ENCODE data around the gene GPR156. TPM values are rescaled to one million over a fixed set of nuclear protein-coding genes. Genes with fewer than 3 reads are reported as not detected.
A peak's percentile ranks its signal among the peaks of the same experiment; 100 is the strongest.
"Not testable (repeated sequence)": the region's sequence is repeated elsewhere in the genome, so short reads cannot be mapped to it uniquely, and the experiment has no call there.

GPR156 gene
- polyA plus RNA-seq, 4 donors: 0.13 to 0.24 TPM; not detected in 2

GRCh38 chr3:120160050-120160449 lies 125.0 kb downstream of the GPR156 start:
- 15 to 45% (median 30%) methylated on average over 1 of the region's 1 CpG for WGBS, 3 donors
- H3K9me3 ChIP-seq (ENCODE audit: control insufficient read depth in 2 of 2, insufficient read depth in 1 of 2, low read depth in 1 of 2, low read length in 1 of 2): peaks cover 0 to 6% of the 10 kb centered on the region in 2 donors
- peak overlapping the region in 1 of 3 donors; percentile 42 for H3K27ac ChIP-seq (ENCODE audit: low read depth in 1 of 3, low read length in 2 of 3)
- no peak overlapping the region for H3K4me3 ChIP-seq (ENCODE audit: low read depth in 1 of 3, low read length in 3 of 3)
- no peaks in the 10 kb centered on the region for H3K27me3 ChIP-seq (ENCODE audit: control insufficient read depth in 3 of 3, insufficient read depth in 3 of 3, low read length in 3 of 3)
- H3K4me1 ChIP-seq (ENCODE audit: control insufficient read depth in 3 of 3, insufficient read depth in 2 of 3, low read depth in 1 of 3, low read length in 2 of 3): peaks cover 0 to 26% (median 2%) of the 10 kb centered on the region in 3 donors
- H3K36me3 ChIP-seq (ENCODE audit: control insufficient read depth in 3 of 3, insufficient read depth in 2 of 3, low read depth in 1 of 3, low read length in 3 of 3): no peaks in the 10 kb centered on the region
- no peak for FAIRE-seq
- peak in 1 of 2 donors; percentile 77 for DNase-seq

- DNase-seq (no peak), FAIRE-seq (no peak)
- Histone ChIP-seq H3K9me3 (ENCODE audit: control insufficient read depth in 2 of 2, insufficient read depth in 1 of 2, low read depth in 1 of 2, low read length in 1 of 2) (peaks cover 2 to 19% of the 10 kb centered on the region in 2 donors), H3K4me1 (ENCODE audit: control insufficient read depth in 3 of 3, insufficient read depth in 2 of 3, low read depth in 1 of 3, low read length in 2 of 3) (peaks cover 0 to 15% (median 2%) of the 10 kb centered on the region in 3 donors), H3K4me3 (ENCODE audit: low read depth in 1 of 3, low read length in 3 of 3) (no peak overlapping the region), H3K36me3 (ENCODE audit: control insufficient read depth in 3 of 3, insufficient read depth in 2 of 3, low read depth in 1 of 3, low read length in 3 of 3) (no peaks in the 10 kb centered on the region), H3K27me3 (ENCODE audit: control insufficient read depth in 3 of 3, insufficient read depth in 3 of 3, low read length in 3 of 3) (no peaks in the 10 kb centered on the region), H3K27ac (ENCODE audit: low read depth in 1 of 3, low read length in 2 of 3) (no peak overlapping the region)
- 95 to 98% (median 96%) methylated on average over 5 of the region's 5 CpGs for WGBS, 3 donors
Measured at GRCh38 chr3:120157681-120158080, 127.3 kb downstream of the GPR156 start.

- FAIRE-seq: no peak
- Histone ChIP-seq H3K27me3 (ENCODE audit: control insufficient read depth in 3 of 3, insufficient read depth in 3 of 3, low read length in 3 of 3) (no peaks in the 10 kb centered on the region), H3K9me3 (ENCODE audit: control insufficient read depth in 2 of 2, insufficient read depth in 1 of 2, low read depth in 1 of 2, low read length in 1 of 2) (peaks cover 2 to 19% of the 10 kb centered on the region in 2 donors), H3K36me3 (ENCODE audit: control insufficient read depth in 3 of 3, insufficient read depth in 2 of 3, low read depth in 1 of 3, low read length in 3 of 3) (no peaks in the 10 kb centered on the region), H3K4me1 (ENCODE audit: control insufficient read depth in 3 of 3, insufficient read depth in 2 of 3, low read depth in 1 of 3, low read length in 2 of 3) (peaks cover 0 to 11% (median 2%) of the 10 kb centered on the region in 3 donors), H3K27ac (ENCODE audit: low read depth in 1 of 3, low read length in 2 of 3) (no peak overlapping the region), H3K4me3 (ENCODE audit: low read depth in 1 of 3, low read length in 3 of 3) (no peak overlapping the region)
- no peak for DNase-seq
- 54 to 69% (median 66%) methylated on average over 3 of the region's 3 CpGs for WGBS, 3 donors
Measured at GRCh38 chr3:120157113-120157512, 127.9 kb downstream of the GPR156 start.

GRCh38 chr3:120156699-120157098 lies 128.3 kb downstream of the GPR156 start:
- Histone ChIP-seq H3K27me3 (ENCODE audit: control insufficient read depth in 3 of 3, insufficient read depth in 3 of 3, low read length in 3 of 3) (no peaks in the 10 kb centered on the region), H3K27ac (ENCODE audit: low read depth in 1 of 3, low read length in 2 of 3) (no peak overlapping the region), H3K36me3 (ENCODE audit: control insufficient read depth in 3 of 3, insufficient read depth in 2 of 3, low read depth in 1 of 3, low read length in 3 of 3) (no peaks in the 10 kb centered on the region), H3K9me3 (ENCODE audit: control insufficient read depth in 2 of 2, insufficient read depth in 1 of 2, low read depth in 1 of 2, low read length in 1 of 2) (peaks cover 2 to 19% of the 10 kb centered on the region in 2 donors), H3K4me3 (ENCODE audit: low read depth in 1 of 3, low read length in 3 of 3) (no peak overlapping the region), H3K4me1 (ENCODE audit: control insufficient read depth in 3 of 3, insufficient read depth in 2 of 3, low read depth in 1 of 3, low read length in 2 of 3) (peaks cover 0 to 13% (median 2%) of the 10 kb centered on the region in 3 donors)
- FAIRE-seq (no peak), DNase-seq (no peak)

GRCh38 chr3:120155694-120156093 lies 129.3 kb downstream of the GPR156 start:
- not testable (repeated sequence) for H3K27ac ChIP-seq (ENCODE audit: low read depth in 1 of 3, low read length in 2 of 3); DNase-seq; H3K27me3 ChIP-seq (ENCODE audit: control insufficient read depth in 3 of 3, insufficient read depth in 3 of 3, low read length in 3 of 3); FAIRE-seq; H3K36me3 ChIP-seq (ENCODE audit: control insufficient read depth in 3 of 3, insufficient read depth in 2 of 3, low read depth in 1 of 3, low read length in 3 of 3); H3K4me3 ChIP-seq (ENCODE audit: low read depth in 1 of 3, low read length in 3 of 3)
- peaks cover 0 to 17% (median 0%) of the 10 kb centered on the region in 3 donors for H3K4me1 ChIP-seq (ENCODE audit: control insufficient read depth in 3 of 3, insufficient read depth in 2 of 3, low read depth in 1 of 3, low read length in 2 of 3)
- H3K9me3 ChIP-seq (ENCODE audit: control insufficient read depth in 2 of 2, insufficient read depth in 1 of 2, low read depth in 1 of 2, low read length in 1 of 2): peaks cover 2 to 19% of the 10 kb centered on the region in 2 donors
- 82 to 94% (median 92%) methylated on average over 3 of the region's 3 CpGs for WGBS, 3 donors

- H3K36me3 ChIP-seq (ENCODE audit: control insufficient read depth in 3 of 3, insufficient read depth in 2 of 3, low read depth in 1 of 3, low read length in 3 of 3): no peaks in the 10 kb centered on the region
- H3K4me3 ChIP-seq (ENCODE audit: low read depth in 1 of 3, low read length in 3 of 3): no peak overlapping the region
- FAIRE-seq (no peak), DNase-seq (no peak)
- H3K4me1 ChIP-seq (ENCODE audit: control insufficient read depth in 3 of 3, insufficient read depth in 2 of 3, low read depth in 1 of 3, low read length in 2 of 3): peaks cover 0 to 12% (median 0%) of the 10 kb centered on the region in 3 donors
- H3K9me3 ChIP-seq (ENCODE audit: control insufficient read depth in 2 of 2, insufficient read depth in 1 of 2, low read depth in 1 of 2, low read length in 1 of 2): peaks cover 2 to 19% of the 10 kb centered on the region in 2 donors
- H3K27me3 ChIP-seq (ENCODE audit: control insufficient read depth in 3 of 3, insufficient read depth in 3 of 3, low read length in 3 of 3): no peaks in the 10 kb centered on the region
- H3K27ac ChIP-seq (ENCODE audit: low read depth in 1 of 3, low read length in 2 of 3): no peak overlapping the region
Measured at GRCh38 chr3:120155108-120155507, 129.9 kb downstream of the GPR156 start.

- Histone ChIP-seq H3K36me3 (ENCODE audit: control insufficient read depth in 3 of 3, insufficient read depth in 2 of 3, low read depth in 1 of 3, low read length in 3 of 3) (no peaks in the 10 kb centered on the region), H3K9me3 (ENCODE audit: control insufficient read depth in 2 of 2, insufficient read depth in 1 of 2, low read depth in 1 of 2, low read length in 1 of 2) (peaks cover 2 to 19% of the 10 kb centered on the region in 2 donors), H3K4me1 (ENCODE audit: control insufficient read depth in 3 of 3, insufficient read depth in 2 of 3, low read depth in 1 of 3, low read length in 2 of 3) (peaks cover 0 to 11% (median 3%) of the 10 kb centered on the region in 3 donors), H3K27ac (ENCODE audit: low read depth in 1 of 3, low read length in 2 of 3) (no peak overlapping the region), H3K4me3 (ENCODE audit: low read depth in 1 of 3, low read length in 3 of 3) (no peak overlapping the region), H3K27me3 (ENCODE audit: control insufficient read depth in 3 of 3, insufficient read depth in 3 of 3, low read length in 3 of 3) (no peaks in the 10 kb centered on the region)
- FAIRE-seq: no peak
- WGBS, 3 donors: 38 to 62% (median 53%) methylated on average over 2 of the region's 2 CpGs
- DNase-seq: no peak
Measured at GRCh38 chr3:120153294-120153693, 131.7 kb downstream of the GPR156 start.

- Histone ChIP-seq H3K27me3 (ENCODE audit: control insufficient read depth in 3 of 3, insufficient read depth in 3 of 3, low read length in 3 of 3) (no peaks in the 10 kb centered on the region), H3K4me1 (ENCODE audit: control insufficient read depth in 3 of 3, insufficient read depth in 2 of 3, low read depth in 1 of 3, low read length in 2 of 3) (peaks cover 0 to 25% (median 5%) of the 10 kb centered on the region in 3 donors), H3K9me3 (ENCODE audit: control insufficient read depth in 2 of 2, insufficient read depth in 1 of 2, low read depth in 1 of 2, low read length in 1 of 2) (peaks cover 2 to 19% of the 10 kb centered on the region in 2 donors), H3K4me3 (ENCODE audit: low read depth in 1 of 3, low read length in 3 of 3) (no peak overlapping the region), H3K27ac (ENCODE audit: low read depth in 1 of 3, low read length in 2 of 3) (peak overlapping the region in 1 of 3 donors; percentile 29), H3K36me3 (ENCODE audit: control insufficient read depth in 3 of 3, insufficient read depth in 2 of 3, low read depth in 1 of 3, low read length in 3 of 3) (no peaks in the 10 kb centered on the region)
- FAIRE-seq: no peak
- peak; percentile 85 for DNase-seq
- 15 to 67% (median 34%) methylated on average over 4 of the region's 4 CpGs for WGBS, 3 donors
Measured at GRCh38 chr3:120151791-120152190, 133.2 kb downstream of the GPR156 start.
